PC-3 (cell line): ENCODE data around the gene P2RY2. TPM values are rescaled to one million over a fixed set of nuclear protein-coding genes. Genes with fewer than 3 reads are reported as not detected.

ENCODE experiments used
- ATAC-seq: fragments of 200-7000 bp; cut with Tn5 transposase; 2 replicates; pipeline ENCODE4 v1.9.1; 2020; ENCODE audit warnings: mild to moderate bottlenecking, moderate library complexity
- BruUV-seq: library from RNA; stranded (reverse); fragments of 400-500 nt; replicated peaks from 2 replicates; lab custom pipeline; 2021; lab: Mats Ljungman, UMichigan
- CTCF ChIA-PET: fragments of 300-600 bp; sonication (Branson Sonifier 250); formaldehyde crosslinking; loops from one replicate; lab custom pipeline; 2022; ENCODE audit warnings: antibody characterized with exemption; lab: Charles Lee
- POLR2A ChIA-PET: fragments of 300-600 bp; sonication (Branson Sonifier 250); formaldehyde crosslinking; loops from one replicate; lab custom pipeline; 2022; ENCODE audit warnings: antibody characterized with exemption; ENCODE audit not compliant: unreplicated experiment; lab: Charles Lee
- DNase-seq: peaks from one replicate; pipeline ENCODE4 v3.0.0-alpha.2; 2015
- H2AFZ ChIP-seq: fragments of 300-600 bp; sonication (generic); 2 replicates; pipeline ENCODE4 v1.6.0; 2016; ENCODE audit warnings: antibody characterized with exemption, low read length
- H3F3A ChIP-seq: fragments of 300-600 bp; sonication (generic); one replicate; pipeline ENCODE4 v1.6.0; 2017; ENCODE audit warnings: antibody characterized with exemption, low read length, control low read depth, mild to moderate bottlenecking; ENCODE audit not compliant: unreplicated experiment
- H3K27ac ChIP-seq: fragments of 300-600 bp; sonication (generic); 2 replicates; pipeline ENCODE4 v1.5.1; 2016; ENCODE audit warnings: mild to moderate bottlenecking, low read length
- H3K27me3 ChIP-seq: fragments of 300-600 bp; sonication (generic); 2 replicates; pipeline ENCODE4 v1.6.1; 2016; ENCODE audit warnings: low read length, mixed read lengths
- H3K36me3 ChIP-seq: fragments of 300-600 bp; sonication (generic); 2 replicates; pipeline ENCODE4 v1.6.1; 2016; ENCODE audit warnings: low read depth, mixed run types, low read length, mixed read lengths
- H3K4me1 ChIP-seq: fragments of 300-600 bp; sonication (generic); 2 replicates; pipeline ENCODE4 v1.5.1; 2016; ENCODE audit warnings: low read length; ENCODE audit not compliant: insufficient read depth
- H3K4me2 ChIP-seq: fragments of 300-600 bp; sonication (generic); 2 replicates; pipeline ENCODE4 v1.6.0; 2016; ENCODE audit warnings: low read length
- H3K4me3 ChIP-seq: fragments of 300-600 bp; sonication (generic); 2 replicates; pipeline ENCODE4 v1.5.1; 2016; ENCODE audit warnings: mild to moderate bottlenecking, low read length, mixed read lengths
- H3K79me2 ChIP-seq: fragments of 300-600 bp; sonication (generic); 2 replicates; pipeline ENCODE4 v1.6.1; 2017; ENCODE audit warnings: low read length, mixed read lengths
- H3K9ac ChIP-seq: fragments of 300-600 bp; sonication (generic); 2 replicates; pipeline ENCODE4 v1.6.0; 2016; ENCODE audit warnings: mild to moderate bottlenecking, low read length
- H3K9me2 ChIP-seq: fragments of 300-600 bp; sonication (generic); replicated peaks from 2 replicates; pipeline ENCODE4 v1.6.1; 2016; ENCODE audit warnings: mixed run types, low read length, mixed read lengths
- H3K9me3 ChIP-seq: fragments of 300-600 bp; sonication (generic); 2 replicates; pipeline ENCODE4 v1.6.1; 2016; ENCODE audit warnings: low read length, mixed read lengths
- H4K20me1 ChIP-seq: fragments of 300-600 bp; sonication (generic); 2 replicates; pipeline ENCODE4 v1.6.1; 2016; ENCODE audit warnings: low read length, mixed read lengths
- EZH2 ChIP-seq: fragments of 300-600 bp; sonication (generic); IDR thresholded peaks from one replicate; pipeline ENCODE4 v1.6.1; 2017; ENCODE audit warnings: antibody characterized with exemption, mild to moderate bottlenecking, low read length; ENCODE audit not compliant: unreplicated experiment
- EZH2phosphoT487 ChIP-seq: fragments of 300-600 bp; sonication (generic); IDR thresholded peaks from 2 replicates; pipeline ENCODE4 v1.6.1; 2018; ENCODE audit warnings: mild to moderate bottlenecking, antibody characterized with exemption, low read length, borderline replicate concordance
- intact Hi-C: fragments of 100-400 bp; cut with micrococcal nuclease; formaldehyde crosslinking; loops from 2 replicates; pipeline ENCODE4 v1.9.0; 2023
- total RNA-seq: library from RNA; depleted of rRNA; stranded (reverse); fragments of >200 nt; gene quantifications from 2 replicates; pipeline ENCODE4 v1.2.3, GENCODE V29; 2014
- TF ChIP-seq, protein P1 (sequence below): fragments of 300-600 bp; sonication (generic); conservative IDR thresholded peaks from 2 replicates; pipeline ENCODE4 v1.5.1; 2017; ENCODE audit warnings: antibody characterized with exemption, low read depth, mild to moderate bottlenecking, low read length

P2RY2 gene
- total RNA-seq, 1 experiment from 2014 or later: 54.8 TPM

DNA sequence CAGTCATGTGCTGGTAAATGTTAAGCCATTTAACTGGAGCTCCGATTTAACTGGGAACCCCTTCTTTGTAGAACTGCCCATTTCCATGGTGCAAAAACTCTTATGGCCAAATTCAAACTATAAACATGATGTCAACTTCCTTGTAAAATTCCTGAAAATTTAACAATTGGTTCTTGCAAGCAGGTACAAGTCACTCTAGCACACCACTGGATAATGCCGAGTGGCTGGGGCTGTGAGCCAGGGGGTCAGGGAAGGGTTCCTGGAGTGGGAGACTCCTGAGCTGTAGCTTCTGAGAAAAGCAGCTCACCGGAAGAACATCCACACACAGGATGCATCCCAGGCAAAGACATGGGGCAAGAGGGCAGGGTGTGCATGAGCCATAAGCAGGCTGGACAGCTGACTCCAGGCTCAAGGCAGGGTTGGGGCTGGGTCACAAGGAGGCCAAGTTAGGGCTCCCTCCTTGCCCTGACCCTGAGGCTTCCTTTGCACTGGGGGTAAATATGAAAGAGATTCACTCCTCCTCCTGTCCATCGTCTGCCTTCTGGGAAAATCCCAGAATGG, 18.2 kb downstream of the P2RY2 start:
- POLR2A ChIA-PET: interaction anchor here (0.6 kb wide), 1 partner anchor 17 kb away, joined by 4 read pairs; no protein-coding TSS in a partner anchor
- CTCF ChIA-PET: interaction anchor here (0.6 to 2.2 kb wide), 6 partner anchors 17 to 244 kb away, joined by 3 to 32 read pairs (median 6); no protein-coding TSS in a partner anchor
- Histone ChIP-seq H3K9ac (no peak overlapping the region), H3K9me3 (no peaks in the 10 kb centered on the region), H4K20me1 (no peaks in the 10 kb centered on the region), H3K27ac (no peak overlapping the region), H3K4me2 (no peak overlapping the region), H3K4me1 (peaks cover 38% of the 10 kb centered on the region), H3K79me2 (peaks cover 6% of the 10 kb centered on the region; the same call in 1 of the 2 replicates), H3K36me3 (peaks cover 40% of the 10 kb centered on the region), H3K4me3 (no peak overlapping the region), H3F3A (no peaks in the 10 kb centered on the region), H3K27me3 (no peaks in the 10 kb centered on the region), H3K9me2 (no peaks in the 10 kb centered on the region), H2AFZ (no peak overlapping the region)
- intact Hi-C loops: loop anchor here (2.0 kb wide), 2 partner anchors 41 to 411 kb away; no protein-coding TSS in a partner anchor
- TF ChIP-seq, protein P1, sequence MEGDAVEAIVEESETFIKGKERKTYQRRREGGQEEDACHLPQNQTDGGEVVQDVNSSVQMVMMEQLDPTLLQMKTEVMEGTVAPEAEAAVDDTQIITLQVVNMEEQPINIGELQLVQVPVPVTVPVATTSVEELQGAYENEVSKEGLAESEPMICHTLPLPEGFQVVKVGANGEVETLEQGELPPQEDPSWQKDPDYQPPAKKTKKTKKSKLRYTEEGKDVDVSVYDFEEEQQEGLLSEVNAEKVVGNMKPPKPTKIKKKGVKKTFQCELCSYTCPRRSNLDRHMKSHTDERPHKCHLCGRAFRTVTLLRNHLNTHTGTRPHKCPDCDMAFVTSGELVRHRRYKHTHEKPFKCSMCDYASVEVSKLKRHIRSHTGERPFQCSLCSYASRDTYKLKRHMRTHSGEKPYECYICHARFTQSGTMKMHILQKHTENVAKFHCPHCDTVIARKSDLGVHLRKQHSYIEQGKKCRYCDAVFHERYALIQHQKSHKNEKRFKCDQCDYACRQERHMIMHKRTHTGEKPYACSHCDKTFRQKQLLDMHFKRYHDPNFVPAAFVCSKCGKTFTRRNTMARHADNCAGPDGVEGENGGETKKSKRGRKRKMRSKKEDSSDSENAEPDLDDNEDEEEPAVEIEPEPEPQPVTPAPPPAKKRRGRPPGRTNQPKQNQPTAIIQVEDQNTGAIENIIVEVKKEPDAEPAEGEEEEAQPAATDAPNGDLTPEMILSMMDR: no peak
- TF ChIP-seq EZH2phosphoT487 (no peak), EZH2 (no peak)
- ATAC-seq (no peak), DNase-seq (no peak)
- BruUV-seq: no TSS peak

DNA sequence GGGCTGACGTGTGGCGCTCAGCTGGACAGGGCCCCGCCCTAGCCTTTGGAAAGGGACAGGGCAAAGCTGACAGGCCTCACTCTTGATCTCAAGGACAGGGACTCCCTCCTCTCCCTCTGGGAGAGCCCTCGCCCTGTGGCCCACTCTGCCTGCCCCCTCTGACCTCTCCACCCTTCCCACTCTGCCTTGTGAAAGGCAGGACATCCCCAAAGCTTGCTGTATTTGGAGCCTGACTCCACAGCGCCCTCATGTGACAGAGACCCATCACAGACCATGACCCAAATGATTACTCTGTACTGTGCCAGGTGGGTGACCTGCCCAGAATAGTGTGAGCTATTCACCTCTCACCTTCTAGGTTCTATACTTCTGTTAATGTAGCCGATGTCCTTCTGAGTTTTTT, 18.8 kb downstream of the P2RY2 start:
- no peak overlapping the region for H3K9ac ChIP-seq
- no TSS peak for BruUV-seq
- H3K4me2 ChIP-seq: no peak overlapping the region
- POLR2A ChIA-PET: interaction anchor here (0.6 kb wide), 1 partner anchor 18 kb away, joined by 4 read pairs; no protein-coding TSS in a partner anchor
- TF ChIP-seq, protein P1: peak; percentile 95
- TF ChIP-seq EZH2 (no peak), EZH2phosphoT487 (no peak)
- no peaks in the 10 kb centered on the region for H3K9me2 ChIP-seq
- H3K9me3 ChIP-seq: no peaks in the 10 kb centered on the region
- H3K79me2 ChIP-seq: peaks cover 6% of the 10 kb centered on the region; the same call in 1 of the 2 replicates
- CTCF ChIA-PET: interaction anchor here (0.6 to 2.2 kb wide), 6 partner anchors 17 to 243 kb away, joined by 3 to 32 read pairs (median 6); no protein-coding TSS in a partner anchor
- no peak overlapping the region for H3K4me3 ChIP-seq
- no peaks in the 10 kb centered on the region for H3F3A ChIP-seq
- peaks cover 40% of the 10 kb centered on the region for H3K36me3 ChIP-seq
- ATAC-seq (peak; percentile 59), DNase-seq (peak; percentile 77)
- H3K27me3 ChIP-seq: no peaks in the 10 kb centered on the region
- H4K20me1 ChIP-seq: no peaks in the 10 kb centered on the region
- intact Hi-C loops: loop anchor here (1.0 to 2.0 kb wide), 3 partner anchors 42 to 412 kb away; no protein-coding TSS in a partner anchor
- peaks cover 38% of the 10 kb centered on the region for H3K4me1 ChIP-seq
- H2AFZ ChIP-seq: no peak overlapping the region
- H3K27ac ChIP-seq: no peak overlapping the region
